ENCODE measurements around the gene IGFBP5.

- TF ChIP-seq ZBTB33 (IDR thresholded peaks at IDR 0.05) (no peak), PAX8 (IDR thresholded peaks at IDR 0.05) (no peak), ATF2 (IDR thresholded peaks at IDR 0.05; ENCODE audit: low read length) (no peak), NFYB (IDR thresholded peaks at IDR 0.05; ENCODE audit: insufficient read depth, low read depth, low read length) (no peak), POLR2A (IDR thresholded peaks at IDR 0.05; ENCODE audit: low read depth, low read length) (no peak), CHD2 (IDR thresholded peaks at IDR 0.05; ENCODE audit: borderline replicate concordance, low read depth, low read length) (no peak), SIX5 (IDR thresholded peaks at IDR 0.05; ENCODE audit: low read depth, low read length, severe bottlenecking) (no peak), MAX (IDR thresholded peaks at IDR 0.05; ENCODE audit: low read depth, low read length) (no peak), CEBPB (IDR thresholded peaks at IDR 0.05; ENCODE audit: borderline replicate concordance in 1 of 2, low read depth in 2 of 2, low read length in 2 of 2) (no peak), CTCF (IDR thresholded peaks at IDR 0.05 in 2 of 3, conservative IDR thresholded peaks at IDR 0.05 in 1 of 3; ENCODE audit: control insufficient read depth in 2 of 3, extremely low read depth in 1 of 3, insufficient read depth in 1 of 3, low read depth in 3 of 3, low read length in 3 of 3) (no peak), SREBF2 (IDR thresholded peaks at IDR 0.05; ENCODE audit: low read length) (no peak), EP300 (IDR thresholded peaks at IDR 0.05; ENCODE audit: borderline replicate concordance in 1 of 2, control insufficient read depth in 1 of 2, low read depth in 2 of 2, low read length in 2 of 2) (no peak), HCFC1 (IDR thresholded peaks at IDR 0.05; ENCODE audit: low read length) (no peak)
These were observed 36.1 kb downstream of the IGFBP5 start for GRCh38 chr2:216659276-216659675.

Measured in GM12878 (cell line).